ENCODE results near the gene DOCK9. TPM values are rescaled to one million over a fixed set of nuclear protein-coding genes. Genes with fewer than 3 reads are reported as not detected.

DOCK9 gene
- total and polyA plus RNA-seq, 7 donors = 13.8 to 39.5 (median 19.9) TPM

- Histone ChIP-seq H3K27me3 (ENCODE audit: insufficient read depth in 3 of 3, low read length in 2 of 3) (no peaks in the 10 kb centered on the region), H3K27ac (no peak overlapping the region), H3K36me3 (ENCODE audit: insufficient read depth in 1 of 2, low read depth in 1 of 2) (peaks cover 11 to 49% of the 10 kb centered on the region in 2 donors), H3K4me3 (no peak overlapping the region), H3K4me1 (no peaks in the 10 kb centered on the region), H3K9me3 (no peaks in the 10 kb centered on the region)
- TF ChIP-seq CTCF (IDR thresholded peaks at IDR 0.05) = no peak
- WGBS, 3 donors = 68 to 74% (median 73%) methylated on average over 3 of the region's 3 CpGs
- ATAC-seq (no peak), DNase-seq (no peak)
- intact Hi-C loops (cut with DNase I) = no loop called here
Observed at GRCh38 chr13:98807774-98808173, 170.1 kb downstream of the DOCK9 start.

GRCh38 chr13:98804336-98804855 lies 173.5 kb downstream of the DOCK9 start:
- no peak overlapping the region for H3K4me3 ChIP-seq
- intact Hi-C loops (cut with DNase I) = no loop called here
- H3K27ac ChIP-seq = no peak overlapping the region
- H3K4me1 ChIP-seq = no peaks in the 10 kb centered on the region
- no peak for TF ChIP-seq CTCF (IDR thresholded peaks at IDR 0.05)
- no peak for ATAC-seq
- peaks cover 4 to 62% of the 10 kb centered on the region in 2 donors for H3K36me3 ChIP-seq (ENCODE audit: insufficient read depth in 1 of 2, low read depth in 1 of 2)
- DNase-seq = no peak
- WGBS, 3 donors = 78 to 85% (median 84%) methylated on average over 9 of the region's 9 CpGs
- no peaks in the 10 kb centered on the region for H3K27me3 ChIP-seq (ENCODE audit: insufficient read depth in 3 of 3, low read length in 2 of 3)
- no peaks in the 10 kb centered on the region for H3K9me3 ChIP-seq

GRCh38 chr13:98803921-98804320 lies 173.9 kb downstream of the DOCK9 start:
- Histone ChIP-seq H3K9me3 (no peaks in the 10 kb centered on the region), H3K27me3 (ENCODE audit: insufficient read depth in 3 of 3, low read length in 2 of 3) (no peaks in the 10 kb centered on the region), H3K4me3 (no peak overlapping the region), H3K27ac (no peak overlapping the region), H3K4me1 (no peaks in the 10 kb centered on the region), H3K36me3 (ENCODE audit: insufficient read depth in 1 of 2, low read depth in 1 of 2) (peaks cover 4 to 62% of the 10 kb centered on the region in 2 donors)
- no peak for TF ChIP-seq CTCF (IDR thresholded peaks at IDR 0.05)
- DNase-seq (no peak), ATAC-seq (no peak)
- intact Hi-C loops (cut with DNase I) = no loop called here
- WGBS, 3 donors = 96% methylated on average over 10 of the region's 10 CpGs

GRCh38 chr13:98803111-98803561 lies 174.7 kb downstream of the DOCK9 start:
- Histone ChIP-seq H3K36me3 (ENCODE audit: insufficient read depth in 1 of 2, low read depth in 1 of 2) (peaks cover 4 to 70% of the 10 kb centered on the region in 2 donors), H3K4me3 (no peak overlapping the region), H3K27ac (no peak overlapping the region), H3K27me3 (ENCODE audit: insufficient read depth in 3 of 3, low read length in 2 of 3) (no peaks in the 10 kb centered on the region), H3K4me1 (no peaks in the 10 kb centered on the region), H3K9me3 (no peaks in the 10 kb centered on the region)
- TF ChIP-seq CTCF (IDR thresholded peaks at IDR 0.05) = no peak
- WGBS, 3 donors = 83 to 87% (median 85%) methylated on average over 7 of the region's 7 CpGs
- no peak for ATAC-seq
- DNase-seq = no peak
- intact Hi-C loops (cut with DNase I) = no loop called here

GRCh38 chr13:98802559-98802958 lies 175.3 kb downstream of the DOCK9 start:
- intact Hi-C loops (cut with DNase I) = no loop called here
- no peaks in the 10 kb centered on the region for H3K27me3 ChIP-seq (ENCODE audit: insufficient read depth in 3 of 3, low read length in 2 of 3)
- no peak overlapping the region for H3K4me3 ChIP-seq
- TF ChIP-seq CTCF (IDR thresholded peaks at IDR 0.05) = no peak
- no peaks in the 10 kb centered on the region for H3K4me1 ChIP-seq
- ATAC-seq (no peak), DNase-seq (no peak)
- H3K27ac ChIP-seq = no peak overlapping the region
- WGBS, 3 donors = 89 to 95% (median 93%) methylated on average over 4 of the region's 4 CpGs
- peaks cover 4 to 75% of the 10 kb centered on the region in 2 donors for H3K36me3 ChIP-seq (ENCODE audit: insufficient read depth in 1 of 2, low read depth in 1 of 2)
- no peaks in the 10 kb centered on the region for H3K9me3 ChIP-seq
